ENCODE data around the gene MBP. TPM values are rescaled to one million over a fixed set of nuclear protein-coding genes. Genes with fewer than 3 reads are reported as not detected.

Gene MBP
- total RNA-seq, 1 experiment from 2014 or later: 31.6 TPM

- Mint-ChIP-seq H3K27ac (ENCODE audit: low read depth, unreplicated experiment) (no peak overlapping the region), H3K36me3 (ENCODE audit: insufficient read depth, unreplicated experiment) (no peaks in the 10 kb centered on the region), H3K4me3 (ENCODE audit: unreplicated experiment) (no peak overlapping the region), H3K27me3 (ENCODE audit: insufficient read depth, unreplicated experiment) (no peaks in the 10 kb centered on the region), H3K9me3 (ENCODE audit: unreplicated experiment) (no peaks in the 10 kb centered on the region), H3K4me1 (ENCODE audit: insufficient read depth, unreplicated experiment) (peaks cover 10% of the 10 kb centered on the region)
- no TSS peak for BruUV-seq (replicated peaks)
- TF ChIP-seq, protein P1, sequence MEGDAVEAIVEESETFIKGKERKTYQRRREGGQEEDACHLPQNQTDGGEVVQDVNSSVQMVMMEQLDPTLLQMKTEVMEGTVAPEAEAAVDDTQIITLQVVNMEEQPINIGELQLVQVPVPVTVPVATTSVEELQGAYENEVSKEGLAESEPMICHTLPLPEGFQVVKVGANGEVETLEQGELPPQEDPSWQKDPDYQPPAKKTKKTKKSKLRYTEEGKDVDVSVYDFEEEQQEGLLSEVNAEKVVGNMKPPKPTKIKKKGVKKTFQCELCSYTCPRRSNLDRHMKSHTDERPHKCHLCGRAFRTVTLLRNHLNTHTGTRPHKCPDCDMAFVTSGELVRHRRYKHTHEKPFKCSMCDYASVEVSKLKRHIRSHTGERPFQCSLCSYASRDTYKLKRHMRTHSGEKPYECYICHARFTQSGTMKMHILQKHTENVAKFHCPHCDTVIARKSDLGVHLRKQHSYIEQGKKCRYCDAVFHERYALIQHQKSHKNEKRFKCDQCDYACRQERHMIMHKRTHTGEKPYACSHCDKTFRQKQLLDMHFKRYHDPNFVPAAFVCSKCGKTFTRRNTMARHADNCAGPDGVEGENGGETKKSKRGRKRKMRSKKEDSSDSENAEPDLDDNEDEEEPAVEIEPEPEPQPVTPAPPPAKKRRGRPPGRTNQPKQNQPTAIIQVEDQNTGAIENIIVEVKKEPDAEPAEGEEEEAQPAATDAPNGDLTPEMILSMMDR (IDR thresholded peaks at IDR 0.05; ENCODE audit: unreplicated experiment): no peak
- DNase-seq (ENCODE audit: unreplicated experiment): no peak
- CTCF ChIA-PET: no interaction called here
- intact Hi-C loops (cut with micrococcal nuclease): no loop called here
- POLR2A ChIA-PET: no interaction called here
These were observed 5.3 kb upstream of the MBP start for GRCh38 chr18:77137851-77138250.

GRCh38 chr18:77136871-77137665 lies 4.5 kb upstream of the MBP start:
- CTCF ChIA-PET: interaction anchor here (1.4 kb wide), 1 partner anchor 154 kb away, joined by 3 read pairs; no protein-coding TSS in a partner anchor
- H3K4me1 Mint-ChIP-seq (ENCODE audit: insufficient read depth, unreplicated experiment): peaks cover 10% of the 10 kb centered on the region

DNA sequence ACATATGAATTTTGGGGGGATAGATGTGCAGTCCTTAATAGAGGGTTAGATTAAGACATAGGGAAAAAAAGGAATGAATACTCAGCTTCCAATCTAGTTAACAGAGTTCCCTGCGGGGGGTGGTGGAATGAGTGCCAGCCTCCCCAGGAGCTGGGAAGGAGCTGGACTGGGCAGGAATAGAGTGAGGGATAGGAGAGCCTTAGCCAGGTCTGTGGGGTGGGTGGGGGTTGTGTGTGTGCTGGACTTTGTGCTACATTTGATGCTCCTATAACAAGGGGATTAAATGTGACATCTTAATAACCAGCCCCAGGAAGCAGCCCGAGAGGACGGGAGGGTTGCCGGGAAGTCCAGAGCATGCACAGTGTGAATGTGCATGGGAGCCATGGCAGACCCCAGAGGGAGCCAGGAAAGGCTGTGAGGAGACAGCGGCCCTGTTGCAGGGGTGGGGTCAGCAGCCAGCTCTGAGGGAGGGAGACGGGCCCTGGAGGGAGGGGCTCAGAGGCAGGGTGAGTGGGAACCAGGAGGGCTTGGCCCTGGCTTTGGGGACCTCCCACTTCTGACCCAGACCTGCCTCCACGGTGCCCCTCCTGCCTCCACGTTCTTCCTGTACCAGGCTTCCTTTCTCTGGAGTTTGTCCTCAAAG lies 3.6 kb upstream of the MBP start:
- Mint-ChIP-seq H3K27me3 (ENCODE audit: insufficient read depth, unreplicated experiment) (no peaks in the 10 kb centered on the region), H3K4me1 (ENCODE audit: insufficient read depth, unreplicated experiment) (peaks cover 10% of the 10 kb centered on the region), H3K36me3 (ENCODE audit: insufficient read depth, unreplicated experiment) (no peaks in the 10 kb centered on the region), H3K9me3 (ENCODE audit: unreplicated experiment) (no peaks in the 10 kb centered on the region), H3K4me3 (ENCODE audit: unreplicated experiment) (no peak overlapping the region), H3K27ac (ENCODE audit: low read depth, unreplicated experiment) (no peak overlapping the region)
- intact Hi-C loops (cut with micrococcal nuclease): no loop called here
- CTCF ChIA-PET: interaction anchor here (1.4 to 1.9 kb wide), 2 partner anchors 75 to 153 kb away, joined by 3 to 6 read pairs; no protein-coding TSS in a partner anchor
- no TSS peak for BruUV-seq (replicated peaks)
- POLR2A ChIA-PET: no interaction called here
- TF ChIP-seq, protein P1 (IDR thresholded peaks at IDR 0.05; ENCODE audit: unreplicated experiment): no peak
- no peak for DNase-seq (ENCODE audit: unreplicated experiment)

More at GRCh38 chr18:77136871-77137665, 4.5 kb upstream of the MBP start:
- Mint-ChIP-seq H3K27ac (ENCODE audit: low read depth, unreplicated experiment) (no peak overlapping the region), H3K36me3 (ENCODE audit: insufficient read depth, unreplicated experiment) (no peaks in the 10 kb centered on the region), H3K27me3 (ENCODE audit: insufficient read depth, unreplicated experiment) (no peaks in the 10 kb centered on the region), H3K4me3 (ENCODE audit: unreplicated experiment) (no peak overlapping the region), H3K9me3 (ENCODE audit: unreplicated experiment) (no peaks in the 10 kb centered on the region)
- TF ChIP-seq, protein P1 (IDR thresholded peaks at IDR 0.05; ENCODE audit: unreplicated experiment): no peak
- POLR2A ChIA-PET: no interaction called here
- no peak for DNase-seq (ENCODE audit: unreplicated experiment)
- no TSS peak for BruUV-seq (replicated peaks)
- intact Hi-C loops (cut with micrococcal nuclease): no loop called here

DNA sequence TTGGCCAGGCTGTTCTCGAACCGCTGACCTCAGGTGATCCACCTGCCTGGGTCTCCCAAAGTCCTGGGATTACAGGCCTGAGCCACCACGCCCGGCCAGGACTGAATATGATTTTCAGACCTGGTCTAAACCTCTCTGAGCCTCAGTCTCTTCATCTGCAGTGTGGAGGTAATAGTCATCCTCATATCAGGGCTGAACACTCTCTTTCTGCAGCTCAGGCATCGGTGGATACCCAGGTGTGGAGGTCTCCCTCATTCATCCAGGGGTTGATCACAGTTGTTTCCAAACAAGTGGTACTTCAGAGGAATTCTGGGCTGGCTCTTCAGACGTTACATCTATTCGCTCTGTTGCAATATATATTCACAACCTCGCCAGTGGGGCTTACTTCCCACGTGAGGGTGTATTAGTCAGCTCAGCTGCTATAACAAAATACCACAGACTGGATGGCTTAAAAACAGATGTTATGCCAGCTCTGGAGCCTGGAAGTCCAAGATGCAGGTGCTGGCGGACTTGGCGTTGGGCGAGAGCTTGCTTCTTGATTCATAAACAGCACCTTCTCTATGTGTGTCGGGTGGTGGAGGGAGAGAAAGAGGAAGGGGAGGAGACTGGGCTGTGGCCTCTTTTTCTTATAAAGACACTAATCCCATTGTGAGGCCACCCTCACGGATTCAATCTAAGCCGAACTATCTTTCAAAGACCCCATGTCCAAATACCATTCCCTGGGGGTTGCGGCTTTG lies 2.9 kb upstream of the MBP start:
- H3K27me3 Mint-ChIP-seq (ENCODE audit: insufficient read depth, unreplicated experiment): no peaks in the 10 kb centered on the region
- POLR2A ChIA-PET: no interaction called here

More for the DNA sequence above, 2.9 kb upstream of the MBP start:
- intact Hi-C loops (cut with micrococcal nuclease): no loop called here
- DNase-seq (ENCODE audit: unreplicated experiment): no peak
- H3K9me3 Mint-ChIP-seq (ENCODE audit: unreplicated experiment): no peaks in the 10 kb centered on the region
- no peaks in the 10 kb centered on the region for H3K36me3 Mint-ChIP-seq (ENCODE audit: insufficient read depth, unreplicated experiment)
- BruUV-seq (replicated peaks): no TSS peak
- peaks cover 5% of the 10 kb centered on the region for H3K4me1 Mint-ChIP-seq (ENCODE audit: insufficient read depth, unreplicated experiment)
- TF ChIP-seq, protein P1 (IDR thresholded peaks at IDR 0.05; ENCODE audit: unreplicated experiment): no peak
- no peak overlapping the region for H3K27ac Mint-ChIP-seq (ENCODE audit: low read depth, unreplicated experiment)
- CTCF ChIA-PET: interaction anchor here (1.4 to 1.9 kb wide), 2 partner anchors 76 to 152 kb away, joined by 3 to 6 read pairs; no protein-coding TSS in a partner anchor
- no peak overlapping the region for H3K4me3 Mint-ChIP-seq (ENCODE audit: unreplicated experiment)
